ENCODE measurements around the gene PALD1. TPM values are rescaled to one million over a fixed set of nuclear protein-coding genes. Genes with fewer than 3 reads are reported as not detected.

PALD1 gene
- polyA plus RNA-seq (2013, experiment 1 of 2) = 8.1 TPM
- polyA plus RNA-seq (2013, experiment 2 of 2) = 8.1 TPM

DNA sequence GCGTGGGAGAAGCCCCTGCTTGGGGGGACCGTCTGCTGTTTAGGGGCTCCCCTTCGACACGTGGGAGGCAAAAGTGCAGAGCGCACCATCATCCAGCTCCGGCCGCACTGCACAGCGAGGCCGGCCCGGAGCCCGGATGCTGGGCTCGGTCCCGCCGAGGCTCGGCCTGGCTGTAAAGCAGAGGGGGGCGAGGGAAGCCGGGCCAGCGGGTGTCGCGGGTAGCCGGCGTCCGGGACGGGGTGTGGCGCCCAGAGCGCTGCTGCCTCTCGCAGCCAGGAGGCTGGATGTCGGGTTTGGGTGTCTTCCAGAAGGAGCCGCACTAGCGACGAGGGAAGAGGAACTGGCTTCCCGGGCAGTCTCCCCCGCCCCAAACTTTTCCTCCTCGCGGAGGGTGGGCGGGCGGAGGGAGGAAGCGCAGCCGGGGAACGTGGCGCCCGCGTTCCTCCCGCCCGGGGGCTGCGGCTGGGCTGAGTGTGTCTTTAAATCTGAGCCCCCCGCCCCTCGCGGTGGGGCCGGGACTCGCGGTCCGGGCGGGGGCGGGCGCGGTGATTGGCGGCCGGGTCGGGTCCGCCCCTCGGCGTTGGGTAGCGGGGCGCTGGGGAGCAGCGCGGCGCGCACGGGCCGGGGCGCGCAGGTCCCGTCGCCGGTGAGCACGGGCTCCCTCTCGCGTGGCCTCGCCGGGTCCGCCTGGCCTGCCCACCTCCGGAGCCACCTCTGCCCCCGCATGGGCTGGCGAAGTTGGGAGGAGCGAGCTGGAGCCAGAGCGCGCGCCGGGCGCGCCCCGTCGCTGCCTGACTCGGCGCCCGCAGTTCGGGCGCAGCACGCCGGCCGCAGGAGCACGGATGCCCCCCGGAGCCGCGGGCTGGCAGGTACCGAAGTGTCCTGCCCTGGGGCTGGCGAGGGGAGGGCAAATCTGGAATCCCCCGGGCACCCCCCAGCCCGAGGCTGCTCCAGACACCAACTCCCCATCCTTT is at the start of gene PALD1:
TSS of gene PALD1 (plus strand) at position 577 of the 974 bp plus-strand sequence. CDS start 47,185 bp downstream, outside the sequence.
- no CpG with 5 or more reads among the region's 110 CpGs for WGBS, 2 donors (ENCODE audit: extremely low coverage in 2 of 2, insufficient read length in 2 of 2, insufficient replicate concordance in 1 of 2)
- Histone ChIP-seq H3K27ac (replicated peaks; ENCODE audit: low read length) (no peak within 1 kb of the TSS), H2BK5ac (ENCODE audit: low read length) (peak within 1 kb of the TSS; percentile 66), H4K91ac (ENCODE audit: low read depth, low read length, poor library complexity) (no peak within 1 kb of the TSS), H3K9me3 (replicated peaks in 1 of 2; ENCODE audit: control insufficient read depth in 2 of 2, insufficient read depth in 1 of 2, low read depth in 1 of 2, low read length in 2 of 2) (no peaks in the 10 kb centered on the region), H3K4me2 (ENCODE audit: insufficient read depth, low read length, poor library complexity, severe bottlenecking) (peak within 1 kb of the TSS; percentile 95), H2BK12ac (ENCODE audit: low read length) (no peak within 1 kb of the TSS), H3K4me3 (ENCODE audit: low read length in 2 of 2) (peak within 1 kb of the TSS; percentile 75 to 94), H2AFZ (ENCODE audit: low read length) (peak within 1 kb of the TSS; percentile 98), H3K23ac (ENCODE audit: low read depth, low read length, poor library complexity) (peak within 1 kb of the TSS; percentile 29), H2BK120ac (ENCODE audit: low read depth, low read length) (no peak within 1 kb of the TSS), H3K18ac (ENCODE audit: low read length) (peak within 1 kb of the TSS; percentile 95), H2BK15ac (ENCODE audit: low read length) (peak within 1 kb of the TSS; percentile 40), H3K4me1 (ENCODE audit: control insufficient read depth in 2 of 2, insufficient read depth in 1 of 2, low read depth in 1 of 2, low read length in 2 of 2) (peaks cover 7 to 8% of the 10 kb centered on the region in 2 donors), H3K36me3 (replicated peaks in 1 of 2; ENCODE audit: control insufficient read depth in 2 of 2, insufficient read depth in 2 of 2, low read length in 2 of 2) (no peaks in the 10 kb centered on the region), H3K79me1 (ENCODE audit: low read depth, low read length) (peaks cover 6% of the 10 kb centered on the region), H4K8ac (ENCODE audit: low read depth, low read length) (peak within 1 kb of the TSS; percentile 49), H2AK5ac (ENCODE audit: low read depth, low read length) (peak within 1 kb of the TSS; percentile 26), H3K27me3 (ENCODE audit: control insufficient read depth in 3 of 3, insufficient read depth in 3 of 3, low read depth in 1 of 3, low read length in 3 of 3) (peaks cover 0 to 38% (median 4%) of the 10 kb centered on the region in 3 experiments), H3K9ac (ENCODE audit: low read depth, low read length, poor library complexity) (peak within 1 kb of the TSS; percentile 88), H3K14ac (ENCODE audit: low read length) (peak within 1 kb of the TSS; percentile 50), H3K4ac (ENCODE audit: low read length) (no peak within 1 kb of the TSS)
- DNase-seq (ENCODE audit: low spot score) = peak; percentile 69

- H2AFZ ChIP-seq (ENCODE audit: low read length) = no peak overlapping the region
- H3K4ac ChIP-seq (ENCODE audit: low read length) = no peak overlapping the region
- no peak overlapping the region for H2AK5ac ChIP-seq (ENCODE audit: low read depth, low read length)
- H3K79me1 ChIP-seq (ENCODE audit: low read depth, low read length) = no peaks in the 10 kb centered on the region
- H4K91ac ChIP-seq (ENCODE audit: low read depth, low read length, poor library complexity) = no peak overlapping the region
- no peak overlapping the region for H2BK12ac ChIP-seq (ENCODE audit: low read length)
- no peak overlapping the region for H3K18ac ChIP-seq (ENCODE audit: low read length)
- no peak overlapping the region for H4K8ac ChIP-seq (ENCODE audit: low read depth, low read length)
- H3K36me3 ChIP-seq (replicated peaks in 1 of 2; ENCODE audit: control insufficient read depth in 2 of 2, insufficient read depth in 2 of 2, low read length in 2 of 2) = peaks cover 18 to 64% of the 10 kb centered on the region in 2 donors
- H3K4me3 ChIP-seq (ENCODE audit: low read length in 2 of 2) = no peak overlapping the region
- peaks cover 0 to 6% of the 10 kb centered on the region in 2 donors for H3K4me1 ChIP-seq (ENCODE audit: control insufficient read depth in 2 of 2, insufficient read depth in 1 of 2, low read depth in 1 of 2, low read length in 2 of 2)
- no peak overlapping the region for H3K23ac ChIP-seq (ENCODE audit: low read depth, low read length, poor library complexity)
- no CpG with 5 or more reads among the region's 6 CpGs for WGBS, 2 donors (ENCODE audit: extremely low coverage in 2 of 2, insufficient read length in 2 of 2, insufficient replicate concordance in 1 of 2)
- no peak overlapping the region for H2BK5ac ChIP-seq (ENCODE audit: low read length)
- no peak overlapping the region for H2BK15ac ChIP-seq (ENCODE audit: low read length)
- no peak overlapping the region for H3K14ac ChIP-seq (ENCODE audit: low read length)
- no peak for DNase-seq (ENCODE audit: low spot score)
- no peak overlapping the region for H2BK120ac ChIP-seq (ENCODE audit: low read depth, low read length)
- no peaks in the 10 kb centered on the region for H3K9me3 ChIP-seq (replicated peaks in 1 of 2; ENCODE audit: control insufficient read depth in 2 of 2, insufficient read depth in 1 of 2, low read depth in 1 of 2, low read length in 2 of 2)
- H3K27ac ChIP-seq (replicated peaks; ENCODE audit: low read length) = no peak overlapping the region
- H3K27me3 ChIP-seq (ENCODE audit: control insufficient read depth in 3 of 3, insufficient read depth in 3 of 3, low read depth in 1 of 3, low read length in 3 of 3) = no peaks in the 10 kb centered on the region
- no peak overlapping the region for H3K4me2 ChIP-seq (ENCODE audit: insufficient read depth, low read length, poor library complexity, severe bottlenecking)
- no peak overlapping the region for H3K9ac ChIP-seq (ENCODE audit: low read depth, low read length, poor library complexity)
Measured at GRCh38 chr10:70430493-70431445, 47.8 kb upstream of the PALD1 start.

DNA sequence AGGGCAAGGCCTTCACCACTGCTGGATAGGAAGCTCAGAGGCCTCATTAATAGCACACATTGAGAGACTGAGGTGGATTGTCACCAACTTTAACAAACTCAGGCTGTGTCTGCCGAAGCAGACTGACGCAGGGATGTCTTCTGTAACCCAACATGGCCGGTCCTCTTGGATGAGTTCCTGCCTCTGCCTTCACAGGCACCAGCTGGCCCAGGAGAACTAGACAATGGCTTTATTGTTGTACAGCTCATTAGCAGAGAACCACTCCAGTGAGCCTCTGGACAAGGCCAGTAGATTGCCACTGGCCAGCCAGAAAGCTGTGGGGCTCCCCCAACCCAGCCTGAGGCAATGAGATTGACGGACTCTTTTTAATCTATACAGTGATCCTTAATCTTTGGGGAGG is 46.5 kb upstream of the PALD1 start:
- no peak overlapping the region for H4K8ac ChIP-seq (ENCODE audit: low read depth, low read length)
- H2BK5ac ChIP-seq (ENCODE audit: low read length) = no peak overlapping the region
- H3K4me3 ChIP-seq (ENCODE audit: low read length in 2 of 2) = no peak overlapping the region
- H3K36me3 ChIP-seq (replicated peaks in 1 of 2; ENCODE audit: control insufficient read depth in 2 of 2, insufficient read depth in 2 of 2, low read length in 2 of 2) = peaks cover 13 to 51% of the 10 kb centered on the region in 2 donors
- no peak overlapping the region for H3K14ac ChIP-seq (ENCODE audit: low read length)
- H2AK5ac ChIP-seq (ENCODE audit: low read depth, low read length) = no peak overlapping the region
- no peak overlapping the region for H2BK15ac ChIP-seq (ENCODE audit: low read length)
- no peak overlapping the region for H3K4me2 ChIP-seq (ENCODE audit: insufficient read depth, low read length, poor library complexity, severe bottlenecking)
- no peak overlapping the region for H2BK120ac ChIP-seq (ENCODE audit: low read depth, low read length)
- no CpG with 5 or more reads among the region's 4 CpGs for WGBS, 2 donors (ENCODE audit: extremely low coverage in 2 of 2, insufficient read length in 2 of 2, insufficient replicate concordance in 1 of 2)
- H3K18ac ChIP-seq (ENCODE audit: low read length) = no peak overlapping the region
- H3K4me1 ChIP-seq (ENCODE audit: control insufficient read depth in 2 of 2, insufficient read depth in 1 of 2, low read depth in 1 of 2, low read length in 2 of 2) = peaks cover 0 to 6% of the 10 kb centered on the region in 2 donors
- no peak overlapping the region for H3K27ac ChIP-seq (replicated peaks; ENCODE audit: low read length)
- no peak overlapping the region for H4K91ac ChIP-seq (ENCODE audit: low read depth, low read length, poor library complexity)
- DNase-seq (ENCODE audit: low spot score) = no peak
- H2AFZ ChIP-seq (ENCODE audit: low read length) = no peak overlapping the region
- H2BK12ac ChIP-seq (ENCODE audit: low read length) = no peak overlapping the region
- H3K23ac ChIP-seq (ENCODE audit: low read depth, low read length, poor library complexity) = no peak overlapping the region
- no peak overlapping the region for H3K4ac ChIP-seq (ENCODE audit: low read length)
- H3K9me3 ChIP-seq (replicated peaks in 1 of 2; ENCODE audit: control insufficient read depth in 2 of 2, insufficient read depth in 1 of 2, low read depth in 1 of 2, low read length in 2 of 2) = no peaks in the 10 kb centered on the region
- no peaks in the 10 kb centered on the region for H3K79me1 ChIP-seq (ENCODE audit: low read depth, low read length)
- H3K9ac ChIP-seq (ENCODE audit: low read depth, low read length, poor library complexity) = no peak overlapping the region
- H3K27me3 ChIP-seq (ENCODE audit: control insufficient read depth in 3 of 3, insufficient read depth in 3 of 3, low read depth in 1 of 3, low read length in 3 of 3) = no peaks in the 10 kb centered on the region
